Measurements from ENCODE around the gene LRFN3.
"Not testable (repeated sequence)": the region's sequence is repeated elsewhere in the genome, so short reads cannot be mapped to it uniquely, and the experiment has no call there.

Gene LRFN3

DNA sequence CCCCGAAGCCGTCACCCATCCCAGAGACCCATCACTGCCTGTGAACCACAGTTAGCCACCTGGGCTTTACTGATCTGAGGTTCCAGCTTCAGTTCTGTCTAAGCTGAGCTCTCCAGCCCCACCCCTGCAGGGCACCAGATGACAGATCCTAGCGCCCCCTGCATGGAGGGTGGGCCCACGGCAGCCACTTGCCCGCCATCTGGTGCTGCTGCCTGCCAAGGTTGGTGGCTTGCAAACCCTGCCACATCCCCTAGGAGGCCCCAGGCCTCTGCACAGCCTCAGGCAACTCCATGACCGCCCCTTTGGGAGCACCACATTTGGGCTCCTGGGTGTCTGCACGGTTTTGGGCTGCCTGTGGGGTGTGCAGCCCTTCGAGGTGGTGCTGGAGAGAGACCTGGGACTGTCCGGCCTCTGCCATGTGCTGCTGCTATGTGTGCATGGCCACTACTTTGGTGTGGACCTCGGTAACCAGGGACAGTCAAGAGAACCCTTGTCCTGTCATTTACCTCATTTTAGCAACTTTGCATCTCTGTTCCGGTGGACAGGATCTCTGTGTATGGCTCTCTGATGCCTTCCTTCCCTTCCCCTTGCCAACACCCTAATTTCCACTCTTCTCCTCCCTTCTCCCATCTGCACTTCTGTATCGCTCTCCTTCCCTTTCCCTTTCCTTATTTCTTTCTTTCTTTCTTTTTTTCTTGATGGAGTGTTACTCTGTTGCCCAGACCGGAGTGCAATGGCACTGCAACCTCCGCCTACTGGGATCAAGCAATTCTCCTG, 41.5 kb downstream of the LRFN3 start:
- no peak for DNase-seq (ENCODE audit: low spot score)

GRCh38 chr19:35978271-35978670, 42.1 kb downstream of the LRFN3 start:
- DNase-seq (ENCODE audit: low spot score): no peak

DNA sequence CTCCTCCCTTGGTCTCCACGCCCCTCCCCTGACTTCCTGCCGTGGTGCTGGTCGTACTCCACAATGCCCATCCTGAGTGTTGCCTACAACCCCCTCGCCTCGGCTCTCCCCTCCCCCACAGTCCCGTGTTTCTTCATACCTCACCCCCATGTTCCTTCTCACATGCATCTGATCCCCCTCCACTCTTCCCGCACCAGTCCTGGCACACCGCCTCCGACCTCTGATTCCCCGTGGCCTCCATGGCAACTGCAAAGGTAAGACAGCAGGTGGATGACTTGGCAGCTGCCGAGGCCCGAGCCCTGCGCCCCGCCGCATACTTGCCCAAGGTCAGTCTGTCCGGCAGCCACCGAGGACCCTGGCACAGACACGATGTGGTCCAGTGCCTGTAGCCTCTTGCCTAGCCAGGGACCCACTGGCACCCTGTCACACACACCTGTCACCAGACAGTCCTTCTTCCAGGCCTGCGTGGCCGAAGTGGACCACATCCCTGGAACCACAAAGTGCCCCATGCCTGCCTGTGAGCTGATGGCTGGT, 42.7 kb downstream of the LRFN3 start:
- DNase-seq (ENCODE audit: low spot score): no peak

DNA sequence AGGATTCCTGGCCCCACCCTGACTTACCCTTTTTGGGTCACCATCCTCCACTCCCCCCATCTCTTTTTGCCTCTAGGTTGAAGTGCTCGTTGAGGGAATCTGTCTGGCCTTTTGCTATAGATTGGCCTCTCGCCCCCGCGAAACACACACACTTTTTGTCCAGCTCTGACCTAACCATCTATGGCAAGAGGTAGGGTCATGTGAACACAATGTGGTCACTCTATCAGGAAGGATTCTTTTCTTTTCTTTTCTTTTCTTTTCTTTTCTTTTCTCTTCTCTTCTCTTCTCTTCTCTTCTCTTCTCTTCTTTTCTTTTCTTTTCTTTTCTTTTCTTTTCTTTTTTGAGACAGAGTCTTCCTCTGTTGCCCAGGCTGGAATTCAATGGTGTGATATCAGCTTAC, 44.8 kb downstream of the LRFN3 start:
- not testable (repeated sequence) for DNase-seq (ENCODE audit: low spot score)

- DNase-seq (ENCODE audit: low spot score): no peak
Measured at GRCh38 chr19:35983177-35983576, 47.0 kb downstream of the LRFN3 start.

DNA sequence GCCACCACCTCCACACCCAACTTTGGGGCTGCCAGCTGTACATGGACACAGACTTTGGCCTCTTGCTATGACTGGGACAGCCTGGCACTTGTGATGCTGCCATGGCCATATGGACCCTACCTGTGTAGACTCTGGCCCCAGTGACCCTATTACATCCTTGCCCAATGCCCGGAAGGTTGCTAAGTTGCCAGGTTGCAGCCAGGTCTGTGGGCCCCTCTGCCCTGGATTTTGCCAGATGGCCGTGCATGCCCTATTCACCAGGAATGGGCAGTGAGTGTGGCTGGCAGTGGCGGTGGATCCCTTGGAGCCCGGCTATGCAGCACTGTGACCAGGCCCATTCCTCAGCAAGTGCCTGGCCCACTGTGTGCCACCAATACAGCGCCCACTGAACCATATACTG, 49.9 kb downstream of the LRFN3 start:
- no peak for DNase-seq (ENCODE audit: low spot score)

GRCh38 chr19:35986664-35987570, 50.7 kb downstream of the LRFN3 start:
- DNase-seq (ENCODE audit: low spot score): no peak

DNA sequence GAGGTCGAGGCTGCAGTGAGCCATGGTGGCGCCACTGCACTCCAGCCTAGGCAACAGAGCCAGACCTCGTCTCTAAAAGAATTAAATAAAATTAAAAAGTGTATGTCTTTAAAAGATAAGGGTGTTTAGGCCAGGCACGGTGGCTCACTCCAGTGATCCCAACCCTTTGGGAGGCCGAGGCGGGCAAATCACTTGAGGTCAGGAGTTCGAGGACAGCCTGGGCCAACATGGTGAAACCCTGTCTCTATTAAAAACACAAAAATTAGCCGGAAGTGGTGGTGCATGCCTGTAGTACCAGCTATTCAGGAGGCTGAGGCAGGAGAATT, 51.4 kb downstream of the LRFN3 start:
- no peak for DNase-seq (ENCODE audit: low spot score)

DNA sequence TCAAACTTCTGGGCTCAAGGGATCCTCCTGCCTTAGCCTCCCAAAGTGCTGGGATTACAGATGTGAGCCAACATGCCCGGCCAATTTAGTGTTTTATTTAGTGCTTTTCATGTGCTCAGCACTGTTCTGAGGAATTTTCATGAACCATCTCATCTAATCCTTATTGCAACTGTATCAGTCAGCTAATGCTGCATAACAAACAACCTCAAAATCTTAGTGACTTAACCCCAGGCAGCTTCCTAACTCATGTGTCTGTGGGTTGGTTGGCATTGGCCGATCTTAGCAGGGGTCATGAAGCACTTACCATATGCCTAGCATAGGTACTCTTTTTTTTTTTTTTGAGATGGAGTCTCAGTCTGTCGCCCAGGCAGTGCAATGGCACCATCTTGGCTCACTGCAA, 52.6 kb downstream of the LRFN3 start:
- DNase-seq (ENCODE audit: low spot score): no peak

DNA sequence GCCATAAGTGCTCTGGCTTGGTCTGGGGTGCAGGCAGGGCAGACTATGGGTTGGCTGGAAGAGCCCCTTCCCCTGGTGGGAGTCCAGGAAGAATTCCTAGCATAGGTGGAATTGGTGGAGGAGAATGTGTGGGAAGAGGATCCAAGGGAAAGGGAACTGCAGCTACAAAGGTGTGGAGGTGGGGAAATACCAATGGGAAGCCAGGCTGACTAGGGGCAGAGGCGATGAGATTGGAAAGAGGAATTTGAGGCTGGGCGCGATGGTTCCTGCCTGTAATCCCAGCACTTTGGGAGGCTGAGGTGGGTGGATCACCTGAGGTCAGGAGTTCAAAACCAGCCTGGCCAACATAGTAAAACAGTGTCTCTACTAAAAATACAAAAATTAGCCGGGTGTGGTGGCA, 54.0 kb downstream of the LRFN3 start:
- DNase-seq (ENCODE audit: low spot score): no peak

DNA sequence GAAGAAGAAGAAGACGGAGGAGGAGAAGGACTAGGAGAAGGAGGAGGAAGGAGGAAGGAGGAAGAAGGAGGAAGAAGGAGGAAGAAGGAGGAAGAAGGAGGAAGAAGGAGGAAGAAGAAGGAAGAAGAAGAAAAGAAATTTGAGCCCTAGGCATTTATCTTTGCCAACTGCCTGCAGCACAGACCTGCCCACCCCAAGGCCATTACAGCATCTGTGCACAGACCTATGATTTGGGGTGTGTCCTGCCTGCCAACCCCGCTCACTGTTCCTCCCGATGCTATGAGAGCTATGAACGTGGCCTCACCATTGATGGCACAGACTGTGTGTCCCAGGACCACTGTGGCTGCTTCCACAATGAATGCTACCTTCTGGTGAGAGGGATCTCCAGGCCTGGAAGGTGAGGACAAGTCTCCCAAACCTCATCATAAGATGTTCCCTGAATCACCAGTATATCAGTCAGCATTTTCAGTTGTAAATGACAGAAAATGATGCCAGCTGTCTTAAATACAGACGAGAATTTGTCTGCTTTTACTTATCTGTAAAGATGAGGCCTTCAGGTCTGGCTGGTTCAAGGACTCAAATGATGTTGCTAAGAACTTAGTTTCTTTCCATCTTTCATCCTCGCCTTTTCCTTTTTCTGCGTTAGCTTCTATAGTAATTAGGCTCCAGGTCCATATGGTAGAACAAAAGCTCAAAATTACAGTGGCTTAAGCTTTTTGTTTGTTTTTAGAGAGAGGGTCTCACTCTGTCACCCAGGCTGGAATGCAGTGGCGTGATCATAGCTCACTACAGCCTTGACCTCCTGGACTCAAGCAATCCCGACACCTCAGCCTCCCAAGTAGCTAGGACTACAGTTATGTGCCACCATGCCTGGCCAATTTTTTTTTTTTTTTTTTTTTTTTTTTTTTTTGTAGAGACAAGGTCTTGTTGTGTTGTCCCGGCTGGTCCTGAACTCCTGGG, 54.9 kb downstream of the LRFN3 start:
- no peak for DNase-seq (ENCODE audit: low spot score)

- no peak for DNase-seq (ENCODE audit: low spot score)
Measured at GRCh38 chr19:35991731-35992450, 55.7 kb downstream of the LRFN3 start.

GRCh38 chr19:35992907-35993765, 57.0 kb downstream of the LRFN3 start:
- no peak for DNase-seq (ENCODE audit: low spot score)

DNA sequence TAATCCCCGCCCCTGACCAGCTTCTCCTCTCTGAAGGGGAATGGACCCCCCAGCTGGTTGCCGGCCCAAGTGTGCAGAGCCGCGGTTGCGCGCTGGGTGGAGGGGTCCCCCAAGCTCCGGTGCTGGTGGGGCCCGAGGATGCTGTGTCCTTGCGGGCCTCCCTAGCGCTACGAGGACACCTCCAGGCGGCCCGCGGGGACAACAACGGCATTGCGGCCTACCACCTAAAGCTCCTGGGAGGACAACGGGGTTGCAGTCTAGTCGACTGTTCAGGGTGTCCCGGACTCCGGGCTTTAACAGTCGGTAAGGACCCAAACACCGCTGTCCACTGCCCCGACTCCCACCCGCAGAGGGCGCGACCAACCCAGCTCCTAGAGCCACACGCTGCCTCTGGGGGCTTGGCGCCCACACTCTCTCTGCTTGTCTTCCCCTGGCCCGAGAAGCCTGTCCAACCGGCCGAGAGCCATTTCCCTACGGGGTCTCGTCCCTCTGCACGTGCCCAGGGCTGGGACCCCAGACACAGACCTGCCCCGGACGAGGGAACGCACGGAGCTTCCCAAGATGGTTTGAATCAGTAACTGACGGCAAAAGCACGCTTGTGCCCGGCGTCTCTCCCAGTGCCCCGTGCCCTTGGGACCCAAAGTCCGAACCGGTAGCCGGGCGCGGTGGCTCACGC, 57.9 kb downstream of the LRFN3 start:
- no peak for DNase-seq (ENCODE audit: low spot score)
